IPS DF 4.7 (cell line): ENCODE measurements around the gene HES5.

Experiments
- DNase-seq: peaks from one replicate; pipeline ENCODE4 v3.0.0-alpha.2; 2013; ENCODE audit warnings: low spot score; ENCODE audit errors: extremely low read depth

HES5 gene

GRCh38 chr1:2530513-2531361 is 674 bp upstream of the HES5 start:
- no peak for DNase-seq

DNA sequence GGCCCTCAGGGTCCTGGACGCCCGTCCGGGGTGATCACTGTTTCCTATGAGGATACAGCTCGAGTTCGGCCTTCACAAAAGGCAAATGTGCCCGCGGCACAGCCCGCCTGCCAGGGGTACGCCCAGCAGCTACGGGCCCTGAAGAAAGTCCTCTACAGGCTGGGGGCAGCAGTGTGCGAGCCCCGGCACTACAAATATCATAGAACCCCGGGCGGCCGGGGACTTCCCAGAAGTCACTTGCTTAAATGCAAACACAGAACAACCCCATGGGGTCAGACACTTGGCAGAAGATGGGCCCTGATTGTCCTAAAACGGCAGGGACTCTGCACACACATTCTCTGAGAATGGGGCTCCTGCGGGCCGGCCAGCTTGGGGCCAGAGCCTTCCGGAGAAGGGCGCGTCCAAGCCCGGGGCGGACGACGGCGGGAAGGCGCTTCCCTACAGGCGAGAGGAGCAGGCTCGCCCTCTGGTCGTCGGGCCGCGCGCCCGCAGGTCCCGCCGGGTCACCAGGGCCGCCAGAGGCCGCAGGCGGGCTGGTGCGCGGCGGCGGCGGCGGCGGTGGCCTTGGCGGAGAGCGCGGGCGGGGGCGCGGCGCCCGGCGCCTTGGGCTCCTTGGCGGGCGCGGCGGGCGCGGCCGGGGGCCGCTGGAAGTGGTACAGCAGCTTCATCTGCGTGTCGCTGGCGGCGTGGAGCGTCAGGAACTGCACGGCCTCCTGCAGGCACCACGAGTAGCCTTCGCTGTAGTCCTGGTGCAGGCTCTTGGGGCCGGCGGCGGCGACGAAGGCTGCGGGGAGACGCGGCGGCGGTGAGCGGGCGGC is 888 bp downstream of the HES5 start:
- DNase-seq: no peak

- DNase-seq: no peak
Observed at GRCh38 chr1:2528611-2528965, 1.5 kb downstream of the HES5 start.

GRCh38 chr1:2528016-2528415 is 2.0 kb downstream of the HES5 start:
- no peak for DNase-seq

DNA sequence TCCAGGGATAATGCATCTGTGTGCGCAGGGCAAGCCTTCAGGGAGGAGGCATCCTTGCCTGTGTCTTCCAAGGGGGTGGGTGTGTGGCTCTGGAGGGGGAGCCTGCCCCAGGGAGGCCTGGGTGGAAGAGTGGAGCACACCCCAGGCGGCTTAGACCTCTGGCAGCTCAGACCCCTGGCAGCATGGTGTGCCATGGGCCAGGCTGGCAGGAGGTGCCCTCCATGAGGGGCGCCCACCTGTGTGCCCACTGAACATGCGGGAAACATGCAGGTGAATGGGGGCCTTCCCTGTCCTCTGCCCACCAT is 2.6 kb downstream of the HES5 start:
- DNase-seq: no peak

DNA sequence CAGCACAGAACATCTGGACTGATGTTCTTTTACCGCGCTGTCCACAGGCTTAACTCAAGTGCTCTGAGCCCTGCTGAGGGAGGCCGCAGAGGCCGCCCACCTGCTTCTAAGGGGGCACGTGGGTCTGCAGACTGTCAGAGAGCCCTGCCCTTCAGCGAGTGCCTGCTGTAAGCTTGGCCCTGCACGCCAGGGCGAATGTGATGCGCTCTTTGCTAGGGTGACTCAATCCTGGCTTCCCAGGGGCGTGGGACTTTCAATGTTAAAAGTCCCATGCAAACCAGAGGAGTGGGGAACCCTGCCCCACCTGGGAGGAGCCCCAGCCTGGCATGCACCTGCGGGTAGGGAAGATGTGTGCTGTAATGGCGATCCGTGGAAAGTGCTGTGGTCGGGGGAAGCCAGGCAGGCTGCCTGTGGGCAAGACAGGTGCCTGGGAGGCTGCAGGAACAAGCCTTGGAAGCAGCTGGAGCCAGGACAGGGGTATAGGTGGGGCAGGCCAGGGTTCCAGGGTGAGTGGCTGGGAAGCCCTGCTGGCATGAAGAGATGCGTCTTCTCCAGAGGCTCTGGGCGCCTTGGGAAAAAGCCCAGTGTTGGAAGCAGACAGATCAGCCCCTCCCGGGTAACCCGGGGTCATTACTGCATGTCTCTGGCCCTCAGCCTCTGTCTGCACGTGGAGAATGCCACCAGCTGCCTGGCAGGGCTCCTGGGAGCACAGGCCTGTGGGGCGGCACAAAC is 3.1 kb downstream of the HES5 start:
- DNase-seq: no peak

- DNase-seq: no peak
Observed at GRCh38 chr1:2525920-2526823, 3.9 kb downstream of the HES5 start, which contains the start of gene PANK4. Gene PANK4 (minus strand): TSS chr1:2526596. CDS start chr1:2526587, 9 bp downstream.

- no peak for DNase-seq
Observed at GRCh38 chr1:2525572-2525919, 4.5 kb downstream of the HES5 start.

- no peak for DNase-seq
Observed at GRCh38 chr1:2523891-2524609, 6.0 kb downstream of the HES5 start.

GRCh38 chr1:2523191-2523890 is 6.7 kb downstream of the HES5 start:
- DNase-seq: no peak

DNA sequence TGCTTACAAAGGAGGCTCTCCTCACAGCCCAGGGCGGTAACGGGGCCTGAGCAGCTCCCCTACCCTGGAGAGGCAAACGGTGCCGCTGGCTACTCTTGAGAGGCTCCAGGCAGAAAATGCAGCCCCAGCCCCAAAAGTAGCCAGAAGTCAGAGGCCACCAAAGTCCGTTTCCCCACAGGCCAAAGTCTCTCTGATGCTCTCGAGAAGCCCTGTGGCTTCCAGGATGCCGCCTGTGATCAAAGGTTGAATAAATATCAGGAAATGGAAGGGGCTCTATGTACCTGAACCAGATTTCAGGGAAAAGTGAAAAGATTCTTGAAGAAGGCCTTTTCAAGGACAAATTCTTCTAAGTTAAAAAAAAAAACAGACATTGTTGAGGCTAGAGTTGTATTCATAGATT is 7.8 kb downstream of the HES5 start:
- no peak for DNase-seq

DNA sequence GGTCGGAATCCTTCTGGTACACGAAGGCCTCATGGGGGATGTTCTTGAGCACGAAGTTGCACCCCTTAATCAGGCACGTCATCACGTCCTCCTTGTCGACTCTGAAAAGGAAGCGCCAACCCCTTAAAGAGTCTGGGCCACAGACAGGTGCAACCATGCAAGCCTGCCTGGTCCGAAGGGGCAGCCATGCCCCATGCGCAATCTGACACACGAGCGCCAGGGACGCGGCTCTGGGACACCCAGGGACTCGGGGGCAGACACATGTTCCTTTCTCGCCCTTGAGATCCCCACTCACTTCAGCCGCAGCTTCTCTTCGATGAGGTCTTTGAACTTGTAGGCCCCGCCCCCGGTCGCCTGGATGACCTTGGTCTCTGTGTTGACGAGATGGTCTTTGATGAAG is 9.3 kb downstream of the HES5 start:
- no peak for DNase-seq

GRCh38 chr1:2520206-2520605 is 9.9 kb downstream of the HES5 start:
- no peak for DNase-seq

DNA sequence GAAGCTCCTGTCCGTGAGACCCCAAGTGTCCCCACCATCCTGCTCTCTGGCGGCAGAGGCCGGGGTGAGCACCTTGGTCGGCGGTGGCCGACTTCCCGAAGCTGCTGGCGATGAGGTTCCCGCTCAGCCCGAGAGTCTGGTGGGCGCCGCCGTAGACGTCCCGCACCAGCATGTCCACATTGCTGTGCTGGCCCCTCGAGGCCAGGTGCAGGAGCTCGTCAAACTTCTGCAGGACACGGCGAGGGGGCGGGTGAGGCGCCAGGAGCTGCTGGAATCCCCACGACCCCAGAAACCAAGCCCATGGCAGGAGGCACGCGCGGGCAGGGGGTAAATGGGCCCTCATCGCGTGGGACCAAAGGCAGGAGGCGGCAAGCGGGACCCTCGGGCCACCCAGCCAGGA is 10.3 kb downstream of the HES5 start:
- DNase-seq: no peak

DNA sequence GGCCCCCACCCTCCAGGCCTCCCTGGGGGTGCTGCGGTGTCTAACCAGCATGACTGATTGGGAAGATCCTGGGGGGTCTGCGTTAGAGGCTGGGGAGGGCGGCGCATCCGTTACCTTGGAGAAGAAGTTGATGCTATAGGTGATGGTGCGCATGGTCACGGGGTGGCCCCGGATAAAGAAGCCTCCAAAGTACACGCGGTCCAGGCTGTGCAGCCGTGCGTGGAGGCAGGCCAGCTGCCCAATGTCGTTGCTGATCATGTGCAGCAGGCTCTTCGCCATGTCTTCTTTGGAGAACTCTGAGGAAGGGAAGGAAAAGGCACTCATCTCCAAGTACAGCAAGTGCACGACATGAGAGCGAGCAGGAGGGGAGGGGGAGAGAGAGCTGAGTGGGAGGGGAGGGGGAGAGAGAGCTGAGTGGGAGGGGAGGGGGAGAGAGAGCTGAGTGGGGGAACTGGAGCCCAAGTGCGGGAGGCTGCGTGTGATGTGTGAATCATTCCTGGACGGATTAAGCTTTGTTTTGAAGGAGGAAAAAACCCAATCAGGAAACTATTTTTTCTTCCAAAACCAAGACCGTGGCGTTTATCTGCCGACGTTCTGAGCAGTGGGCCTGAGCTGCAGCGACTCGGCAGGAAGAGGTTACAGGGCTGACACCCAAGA is 10.9 kb downstream of the HES5 start:
- no peak for DNase-seq

GRCh38 chr1:2518528-2518927 is 11.5 kb downstream of the HES5 start:
- DNase-seq: no peak

DNA sequence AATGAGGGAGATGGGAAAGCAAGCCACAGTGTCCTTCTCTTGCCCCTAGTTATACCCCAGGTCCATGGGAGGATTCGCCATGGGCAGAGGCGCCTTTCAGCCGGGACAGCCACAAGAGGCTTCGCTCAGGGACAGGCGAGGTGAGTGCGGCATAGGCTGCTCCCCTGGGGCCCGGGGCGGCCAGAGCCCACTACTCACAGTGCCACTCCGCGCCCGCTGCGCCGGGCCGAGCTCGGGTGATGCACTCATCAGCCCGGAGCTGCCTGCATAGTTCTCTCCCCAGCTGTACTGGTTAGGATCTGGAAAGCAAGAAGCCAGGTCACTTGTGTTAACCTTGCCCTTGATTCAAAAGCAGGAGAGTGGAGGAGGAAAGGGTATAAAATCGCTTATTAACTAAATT is 12.1 kb downstream of the HES5 start:
- no peak for DNase-seq

DNA sequence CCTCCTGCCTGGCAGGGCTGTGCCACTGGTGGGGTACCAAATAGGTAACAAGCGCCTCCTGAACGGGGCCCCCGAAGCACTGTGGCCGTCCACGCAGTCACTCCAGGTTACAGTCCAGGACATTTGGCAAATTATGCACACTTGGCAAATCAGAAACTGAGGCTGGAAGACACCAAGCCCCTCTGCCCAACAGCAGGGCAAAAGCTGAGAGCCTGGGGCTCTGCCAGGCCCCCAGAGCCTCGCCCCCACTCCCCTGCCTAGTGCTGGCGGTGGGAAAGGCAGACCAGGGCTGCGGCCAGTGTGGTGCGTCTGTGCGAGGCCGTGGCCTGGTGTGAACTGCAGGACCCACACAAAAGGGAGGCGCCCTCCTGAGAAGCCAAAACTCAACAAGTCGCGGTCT is 13.1 kb downstream of the HES5 start:
- DNase-seq: no peak

DNA sequence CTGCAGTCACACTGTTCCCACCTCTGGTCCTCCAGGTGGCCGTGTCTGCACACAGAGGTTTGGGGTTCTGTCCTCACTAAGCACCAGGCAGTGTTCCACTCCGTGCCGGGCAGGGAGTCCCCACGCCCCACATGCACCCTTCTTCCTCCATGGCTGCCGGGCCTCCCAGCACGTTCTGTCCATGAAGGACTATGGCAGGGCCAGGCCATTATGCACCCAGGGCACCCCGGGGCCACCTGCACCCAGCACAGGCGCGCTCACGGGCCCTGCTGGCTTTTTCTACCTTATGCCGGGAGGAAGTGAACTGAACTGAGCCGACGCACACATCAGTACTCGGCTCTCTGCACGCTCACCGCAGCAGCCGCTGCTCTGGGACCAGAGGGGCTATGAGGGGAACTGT is 13.9 kb downstream of the HES5 start:
- DNase-seq: no peak

DNA sequence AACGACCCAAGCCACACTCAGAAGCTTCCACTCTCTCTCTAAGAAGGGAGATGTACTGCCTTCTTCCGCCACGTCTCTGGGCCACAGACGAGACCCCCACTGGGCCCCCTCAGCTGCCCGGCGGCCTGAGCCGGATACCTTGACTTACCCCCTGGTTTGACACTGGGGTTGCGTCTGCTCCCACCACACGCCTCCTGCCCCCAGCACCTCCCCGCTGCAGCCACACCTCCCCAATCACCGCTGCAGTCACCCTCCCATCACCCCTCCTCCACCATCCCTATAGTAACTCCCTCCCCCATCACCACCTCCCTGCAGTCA is 14.3 kb downstream of the HES5 start:
- DNase-seq: no peak
